GM19043 (cell line): ENCODE measurements around the gene PLEKHA5.
"Not testable (repeated sequence)": the region's sequence is repeated elsewhere in the genome, so short reads cannot be mapped to it uniquely, and the experiment has no call there.

Experiments used
- ATAC-seq: cut with Tn5 transposase; IDR thresholded peaks from one replicate; pipeline ENCODE4 v1.9.1; 2021; ENCODE audit warnings: low read depth; ENCODE audit not compliant: unreplicated experiment

The PLEKHA5 gene

GRCh38 chr12:19227880-19228210 lies 98.3 kb downstream of the PLEKHA5 start:
- ATAC-seq, result no peak

DNA sequence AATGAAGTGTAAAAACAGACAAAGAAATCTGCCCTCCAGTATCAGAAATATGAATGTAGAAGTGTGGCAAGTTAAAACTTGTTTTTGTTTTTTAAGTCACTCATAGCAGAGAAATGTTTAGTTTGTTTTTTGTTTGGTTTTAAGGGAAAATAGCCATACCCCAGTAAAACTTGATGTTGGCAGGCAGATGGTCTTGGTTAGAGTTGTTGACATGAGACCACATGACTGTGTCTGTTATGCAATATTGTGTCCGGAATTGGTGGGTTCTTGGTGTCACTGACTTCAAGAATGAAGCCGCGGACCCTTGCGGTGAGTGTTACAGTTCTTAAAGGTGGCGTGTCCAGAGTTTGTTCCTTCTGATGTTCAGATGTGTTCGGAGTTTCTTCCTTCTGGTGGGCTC lies 99.5 kb downstream of the PLEKHA5 start:
- not testable (repeated sequence) for ATAC-seq

DNA sequence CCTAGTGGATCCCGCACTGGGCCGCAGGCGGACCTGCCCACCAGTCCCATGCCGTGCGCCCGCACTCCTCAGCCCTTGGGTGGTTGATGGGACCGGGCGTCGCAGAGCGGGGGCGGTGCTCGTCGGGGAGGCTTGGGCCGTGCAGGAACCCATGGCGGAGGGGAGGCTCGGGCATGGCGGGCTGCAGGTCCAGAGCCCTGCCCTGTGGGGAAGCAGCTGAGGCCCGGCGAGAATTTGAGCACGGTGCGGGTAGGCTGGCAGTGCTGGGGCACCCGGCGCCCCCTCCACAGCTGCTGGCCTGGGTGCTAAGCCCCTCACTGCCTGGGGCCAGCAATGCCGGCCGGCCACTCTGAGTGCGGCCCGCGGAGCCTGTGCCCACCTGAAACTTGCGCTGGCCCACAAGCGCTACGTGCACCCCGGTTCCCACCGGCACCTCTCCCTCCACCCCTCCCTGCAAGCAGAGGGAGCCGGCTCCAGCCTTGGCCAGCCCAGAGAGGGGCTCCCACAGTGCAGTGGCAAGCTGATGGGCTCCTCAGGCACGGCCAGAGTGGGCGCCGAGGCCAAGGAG lies 100.8 kb downstream of the PLEKHA5 start:
- no peak for ATAC-seq

GRCh38 chr12:19230896-19231295 lies 101.4 kb downstream of the PLEKHA5 start:
- no peak for ATAC-seq

DNA sequence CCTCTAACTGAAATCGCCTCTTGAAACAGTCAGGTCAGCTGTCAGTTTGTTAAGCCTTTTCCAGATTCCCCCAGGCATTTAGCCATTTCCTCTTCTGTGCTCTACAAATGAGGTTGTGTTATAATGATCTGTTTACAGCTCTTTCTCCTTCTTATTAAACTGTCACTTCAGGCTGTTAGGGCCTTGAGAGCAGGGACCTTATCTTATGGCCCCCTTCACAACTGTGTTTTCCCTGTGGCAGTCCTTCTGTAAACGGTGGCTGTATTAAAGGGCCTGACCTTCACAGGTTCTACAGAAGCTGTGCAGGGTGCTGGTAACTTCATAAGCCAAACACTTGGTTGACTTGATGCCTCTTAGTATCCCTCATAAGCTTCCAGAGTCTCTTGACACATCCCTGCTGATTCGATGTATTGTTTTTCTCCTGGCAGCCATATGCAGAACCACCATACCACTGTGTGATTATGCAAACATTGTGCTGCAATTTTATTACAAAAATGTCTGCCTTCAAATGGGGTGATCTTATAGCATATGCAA lies 104.7 kb downstream of the PLEKHA5 start:
- ATAC-seq, result no peak

GRCh38 chr12:19234981-19235871 lies 105.7 kb downstream of the PLEKHA5 start:
- ATAC-seq, result no peak

DNA sequence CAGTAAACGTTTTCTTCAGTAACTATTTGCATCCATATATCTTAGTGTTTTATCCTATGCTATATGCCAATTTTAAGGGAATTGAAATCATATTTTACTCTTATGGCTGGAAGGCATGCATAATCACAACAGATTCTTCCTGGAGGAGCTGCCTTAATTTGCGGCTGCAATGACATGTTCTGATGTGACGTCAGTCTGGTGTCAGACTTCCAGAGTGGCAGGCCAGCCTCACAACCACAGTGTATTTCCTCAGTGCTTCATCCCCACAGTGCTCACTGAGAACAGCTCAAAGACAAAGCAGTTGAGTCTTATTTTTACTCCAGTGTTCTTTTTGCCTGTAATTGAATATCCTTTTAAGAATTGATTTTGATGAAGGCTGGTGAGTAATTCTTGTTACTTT lies 107.1 kb downstream of the PLEKHA5 start:
- ATAC-seq, result no peak

- no peak for ATAC-seq
These were observed 109.0 kb downstream of the PLEKHA5 start for GRCh38 chr12:19238540-19238939.

DNA sequence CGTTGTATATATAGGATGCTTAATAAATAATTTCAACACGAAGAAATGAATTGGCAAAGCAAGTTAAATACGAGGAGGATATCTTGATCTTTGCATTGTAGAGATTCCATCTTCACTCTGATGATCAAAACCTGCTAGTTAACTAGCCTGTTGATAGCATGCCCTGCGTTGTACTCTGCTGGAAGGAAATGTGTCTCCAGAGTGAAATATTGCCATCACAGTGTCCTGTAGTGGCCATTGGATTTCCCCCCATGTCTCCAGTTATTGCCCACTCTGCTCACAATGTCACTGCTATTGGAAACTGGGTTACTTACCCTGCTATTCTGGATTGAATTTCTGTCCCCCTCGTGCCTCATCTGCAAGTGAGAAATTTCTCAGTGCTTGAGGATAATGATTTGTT lies 109.6 kb downstream of the PLEKHA5 start:
- no peak for ATAC-seq

DNA sequence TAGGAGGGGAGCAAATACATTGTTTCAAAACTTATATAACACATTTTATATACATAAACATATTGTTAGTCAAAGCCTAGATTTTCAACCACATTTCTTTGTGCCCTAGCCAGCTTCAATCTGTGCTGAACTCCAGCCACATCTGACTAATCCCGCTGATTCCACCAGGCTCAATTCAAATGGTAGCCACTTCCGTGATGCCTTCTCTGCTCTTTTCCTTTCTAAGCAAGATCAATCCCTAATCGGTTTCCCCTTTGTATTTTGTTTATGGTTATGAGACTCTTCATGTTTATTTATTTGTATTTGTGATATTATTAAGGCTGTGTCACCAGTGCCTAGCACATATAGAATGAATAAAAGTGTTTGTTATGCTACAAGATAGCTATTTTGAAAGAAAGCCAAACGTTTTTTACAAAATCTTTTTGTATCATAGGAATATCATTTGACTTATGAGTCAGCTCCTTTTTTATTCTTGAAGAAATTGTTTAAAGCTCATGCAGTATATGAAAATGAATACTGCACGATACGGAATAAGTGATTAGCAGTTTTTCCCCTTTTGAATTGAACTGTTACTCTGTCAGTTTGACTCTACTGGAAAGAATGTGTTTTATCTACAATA lies 110.2 kb downstream of the PLEKHA5 start:
- no peak for ATAC-seq

- ATAC-seq, result no peak
These were observed 113.0 kb downstream of the PLEKHA5 start for GRCh38 chr12:19242581-19242980.

- ATAC-seq, result no peak
These were observed 114.0 kb downstream of the PLEKHA5 start for GRCh38 chr12:19243551-19243950.

DNA sequence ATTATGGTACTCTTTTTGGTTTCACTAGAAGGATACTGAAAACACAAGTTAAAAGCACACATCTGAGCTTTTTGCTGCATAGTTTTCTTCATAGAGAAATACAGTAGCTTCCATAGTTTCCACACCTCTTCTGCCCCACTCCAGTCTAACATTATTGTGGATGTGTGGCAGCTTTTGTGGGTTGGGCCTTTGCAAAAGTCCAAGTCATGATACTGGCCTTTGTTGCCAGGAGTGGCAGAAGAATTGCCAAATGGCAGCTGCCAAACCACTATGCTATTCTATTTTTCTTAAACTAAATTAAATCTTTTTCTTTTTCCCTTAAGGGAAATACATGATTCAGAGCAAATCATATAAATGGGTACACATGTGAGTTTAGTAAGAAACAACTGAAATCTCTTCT lies 114.8 kb downstream of the PLEKHA5 start:
- no peak for ATAC-seq

DNA sequence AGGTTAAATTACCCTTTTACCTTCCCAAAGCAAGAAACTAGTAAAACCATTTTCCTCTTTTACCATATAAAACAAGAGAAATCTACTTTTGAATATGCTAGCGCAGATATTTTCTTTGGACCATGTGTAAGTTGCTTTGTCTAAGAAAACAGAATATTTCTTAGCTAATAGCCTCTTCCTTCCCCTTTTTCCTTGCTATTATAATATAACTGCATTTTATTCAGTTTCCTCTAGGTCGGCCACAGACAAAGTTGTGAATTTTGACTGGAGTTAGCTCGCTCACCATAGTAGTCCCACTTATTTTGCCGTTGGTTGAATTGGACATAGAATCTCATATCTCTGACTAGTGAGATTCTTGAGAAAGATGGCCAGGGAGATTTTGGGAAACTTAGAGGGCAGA lies 115.6 kb downstream of the PLEKHA5 start:
- ATAC-seq, result no peak

- no peak for ATAC-seq
These were observed 116.1 kb downstream of the PLEKHA5 start for GRCh38 chr12:19245666-19246065.

- ATAC-seq, result no peak
These were observed 117.4 kb downstream of the PLEKHA5 start for GRCh38 chr12:19246933-19247332.

DNA sequence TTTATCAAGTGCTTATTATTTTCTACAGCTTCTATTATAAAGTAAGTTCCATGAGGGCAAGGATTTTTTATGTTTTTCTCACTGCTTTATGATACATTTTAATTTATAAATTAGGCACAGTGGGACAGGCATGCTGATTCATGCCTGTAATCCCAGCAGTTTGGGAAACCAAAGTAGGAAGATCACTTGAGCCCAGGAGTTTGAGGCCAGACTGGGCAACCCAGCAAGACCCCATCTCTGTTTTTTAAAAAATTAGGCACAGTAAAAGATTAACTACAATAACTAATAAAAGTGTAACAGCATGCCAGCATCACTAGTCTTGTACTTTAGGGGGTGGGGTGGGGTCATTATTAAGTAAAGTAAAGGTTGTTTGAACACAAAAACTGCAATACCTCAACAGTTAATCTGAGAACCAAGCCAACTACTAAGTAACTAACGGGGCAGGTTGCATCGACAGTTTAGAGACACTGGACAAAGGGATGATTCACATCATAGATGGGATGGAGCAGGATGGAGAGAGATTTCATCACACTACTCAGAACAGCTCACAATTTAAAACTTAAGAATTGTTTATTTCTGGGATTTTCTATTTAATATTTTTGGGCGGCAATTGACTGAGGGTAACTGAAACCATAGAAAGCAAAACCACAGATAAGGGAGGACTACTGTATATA lies 119.5 kb downstream of the PLEKHA5 start:
- ATAC-seq, result no peak

DNA sequence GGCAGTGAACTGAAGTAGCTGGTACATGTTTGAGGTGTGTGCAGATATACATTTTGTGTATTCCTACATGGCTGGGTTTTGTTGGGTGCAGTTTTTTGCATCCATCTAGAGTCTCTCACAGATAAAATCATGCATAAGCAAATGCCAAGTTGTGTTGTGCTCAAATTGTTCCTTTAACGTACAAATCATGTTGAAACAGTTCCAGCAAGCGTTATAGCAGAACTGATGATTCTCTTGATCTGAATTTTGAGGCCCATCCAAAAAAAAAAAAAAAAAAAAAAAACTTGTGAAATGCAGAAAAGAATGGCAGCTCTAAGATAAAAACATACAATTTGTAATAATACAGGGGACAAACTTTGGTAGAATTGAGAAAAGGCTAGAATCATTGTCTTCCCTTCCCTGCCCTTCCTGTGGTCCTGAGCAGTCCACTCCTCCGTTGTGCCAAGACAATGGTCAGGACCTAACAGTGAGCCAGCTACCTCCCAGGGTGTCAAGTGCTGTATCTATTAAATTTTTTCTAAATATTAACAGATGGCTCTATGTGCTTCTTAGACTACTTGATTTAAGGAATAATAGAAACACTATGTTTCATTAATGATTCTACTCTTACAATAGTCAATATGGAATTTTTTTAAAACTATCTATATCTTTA lies 122.1 kb downstream of the PLEKHA5 start:
- ATAC-seq, result no peak

GRCh38 chr12:19260135-19260534 lies 130.6 kb downstream of the PLEKHA5 start:
- ATAC-seq, result no peak

DNA sequence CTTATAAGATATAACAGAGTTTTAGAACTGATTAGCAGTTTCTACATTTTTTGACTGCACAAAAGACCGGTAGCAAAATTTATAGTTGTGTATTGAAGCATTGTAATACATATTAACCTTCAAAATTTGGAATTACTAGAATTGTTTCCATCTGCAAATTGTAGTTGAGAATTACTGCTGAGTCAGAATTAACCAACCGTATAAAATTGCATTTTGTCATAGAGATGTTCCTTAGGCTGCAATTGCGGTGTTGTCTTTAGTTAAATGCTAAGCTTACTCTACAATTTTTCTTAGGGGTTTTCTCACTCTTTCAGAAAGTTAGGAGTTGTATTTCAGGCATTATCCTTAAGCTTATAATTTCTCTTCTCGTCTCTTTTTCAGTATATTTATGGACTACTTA lies 132.2 kb downstream of the PLEKHA5 start:
- no peak for ATAC-seq

DNA sequence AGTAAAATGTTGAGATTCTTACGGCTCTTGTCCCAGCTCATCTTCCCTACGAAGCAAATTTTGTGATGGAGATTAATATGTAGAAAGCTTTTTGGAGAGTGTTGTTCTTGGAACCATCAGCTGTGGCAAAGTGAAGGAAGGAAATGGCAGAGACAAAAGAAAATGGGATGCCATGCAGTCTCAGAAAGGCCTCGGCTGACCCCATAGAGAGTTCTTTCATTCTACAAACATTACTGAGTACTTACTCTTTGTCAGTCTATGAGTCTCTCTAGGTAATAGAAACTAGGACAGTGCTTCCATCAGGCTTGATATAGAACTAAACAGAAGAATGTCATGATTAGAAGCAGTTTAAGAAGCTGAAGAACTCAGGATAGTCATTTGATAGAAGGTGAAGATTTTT lies 134.1 kb downstream of the PLEKHA5 start:
- ATAC-seq, result no peak
